ENCODE data around the gene DAO.
A peak's percentile ranks its signal among the peaks of the same experiment; 100 is the strongest.

Gene DAO

GRCh38 chr12:108875682-108876361 lies 4.1 kb upstream of the DAO start:
- no peak for DNase-seq (ENCODE audit: low spot score)

- DNase-seq (ENCODE audit: low spot score), result no peak
These were observed 3.3 kb upstream of the DAO start for GRCh38 chr12:108876550-108876949.

GRCh38 chr12:108881953-108882352 lies 2.1 kb downstream of the DAO start:
- no peak for DNase-seq (ENCODE audit: low spot score)

- DNase-seq (ENCODE audit: low spot score), result no peak
These were observed 4.5 kb downstream of the DAO start for GRCh38 chr12:108884116-108885012.

- DNase-seq (ENCODE audit: low spot score), result no peak
These were observed 7.2 kb downstream of the DAO start for GRCh38 chr12:108886873-108887629.

GRCh38 chr12:108888031-108888430 lies 8.1 kb downstream of the DAO start:
- DNase-seq (ENCODE audit: low spot score), result no peak

GRCh38 chr12:108890208-108890607 lies 10.3 kb downstream of the DAO start:
- DNase-seq (ENCODE audit: low spot score), result no peak

- no peak for DNase-seq (ENCODE audit: low spot score)
These were observed 15.4 kb downstream of the DAO start for GRCh38 chr12:108895220-108895802.

GRCh38 chr12:108896336-108896735 lies 16.4 kb downstream of the DAO start:
- no peak for DNase-seq (ENCODE audit: low spot score)

GRCh38 chr12:108896817-108897216 lies 16.9 kb downstream of the DAO start:
- DNase-seq (ENCODE audit: low spot score), result no peak

GRCh38 chr12:108899145-108899544 lies 19.3 kb downstream of the DAO start:
- DNase-seq (ENCODE audit: low spot score), result no peak

- no peak for DNase-seq (ENCODE audit: low spot score)
These were observed 25.8 kb downstream of the DAO start for GRCh38 chr12:108905725-108906124.

GRCh38 chr12:108906971-108907370 lies 27.1 kb downstream of the DAO start:
- DNase-seq (ENCODE audit: low spot score), result no peak

- peak; percentile 34 for DNase-seq (ENCODE audit: low spot score)
These were observed 28.0 kb downstream of the DAO start for GRCh38 chr12:108907839-108908351.

- peak; percentile 20 for DNase-seq (ENCODE audit: low spot score)
These were observed 30.4 kb downstream of the DAO start for GRCh38 chr12:108910336-108910735.

- DNase-seq (ENCODE audit: low spot score), result no peak
These were observed 32.0 kb downstream of the DAO start for GRCh38 chr12:108911915-108912314.

- no peak for DNase-seq (ENCODE audit: low spot score)
These were observed 32.5 kb downstream of the DAO start for GRCh38 chr12:108912361-108912760.

- DNase-seq (ENCODE audit: low spot score), result peak; percentile 49
These were observed 34.2 kb downstream of the DAO start for GRCh38 chr12:108914121-108914531.

- no peak for DNase-seq (ENCODE audit: low spot score)
These were observed 35.8 kb downstream of the DAO start for GRCh38 chr12:108915632-108916133.

- no peak for DNase-seq (ENCODE audit: low spot score)
These were observed 36.4 kb downstream of the DAO start for GRCh38 chr12:108916336-108916735.

GRCh38 chr12:108918206-108918605 lies 38.3 kb downstream of the DAO start:
- DNase-seq (ENCODE audit: low spot score), result no peak

Measured in globus pallidus (tissue), 1 donor.